GM18520 (cell line): ENCODE results near the gene HIBADH.

Experiments used
- ATAC-seq: cut with Tn5 transposase; IDR thresholded peaks from one replicate; pipeline ENCODE4 v1.9.1; 2021; ENCODE audit not compliant: unreplicated experiment

HIBADH gene

GRCh38 chr7:27551803-27552400, 110.8 kb downstream of the HIBADH start:
- ATAC-seq = no peak

- no peak for ATAC-seq
Measured at GRCh38 chr7:27549606-27550005, 113.1 kb downstream of the HIBADH start.

DNA sequence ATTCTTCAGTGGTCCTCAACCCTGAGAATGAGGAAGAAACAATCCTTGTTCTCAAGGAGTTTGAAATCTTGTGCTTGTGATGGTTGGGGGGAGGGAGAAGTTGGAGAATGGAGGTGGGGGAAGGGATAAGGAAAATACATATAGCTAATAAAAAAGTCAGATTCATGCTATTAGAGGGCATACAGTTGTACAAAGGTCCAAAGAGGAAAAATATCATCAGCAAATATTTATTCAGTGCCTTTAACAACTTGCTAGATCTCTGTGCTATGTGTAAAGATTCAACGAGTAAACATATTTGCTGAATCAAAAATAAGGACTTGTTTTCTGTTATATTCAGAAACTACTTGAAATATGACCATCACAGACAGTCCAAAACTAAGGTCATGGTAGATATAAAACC, 114.4 kb downstream of the HIBADH start:
- no peak for ATAC-seq

DNA sequence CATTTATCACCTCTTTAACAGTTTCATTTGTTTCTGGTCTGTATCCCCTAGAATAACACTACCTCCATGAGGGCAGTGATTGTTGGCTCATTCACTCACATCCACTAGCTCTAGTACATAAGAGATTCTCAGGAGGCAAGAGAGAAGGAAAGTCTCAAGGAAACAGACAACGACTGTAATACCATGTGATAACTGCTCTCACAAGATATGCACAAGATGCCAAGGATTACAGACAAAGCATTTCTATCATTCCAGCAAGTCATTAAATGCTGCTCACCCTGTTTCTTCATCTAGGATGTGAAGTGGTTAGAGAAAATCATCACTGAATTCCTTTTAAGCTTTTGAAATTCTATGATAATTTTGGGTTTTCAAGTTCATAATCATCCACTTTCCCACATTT, 115.3 kb downstream of the HIBADH start:
- no peak for ATAC-seq

GRCh38 chr7:27546610-27547009, 116.1 kb downstream of the HIBADH start:
- no peak for ATAC-seq

DNA sequence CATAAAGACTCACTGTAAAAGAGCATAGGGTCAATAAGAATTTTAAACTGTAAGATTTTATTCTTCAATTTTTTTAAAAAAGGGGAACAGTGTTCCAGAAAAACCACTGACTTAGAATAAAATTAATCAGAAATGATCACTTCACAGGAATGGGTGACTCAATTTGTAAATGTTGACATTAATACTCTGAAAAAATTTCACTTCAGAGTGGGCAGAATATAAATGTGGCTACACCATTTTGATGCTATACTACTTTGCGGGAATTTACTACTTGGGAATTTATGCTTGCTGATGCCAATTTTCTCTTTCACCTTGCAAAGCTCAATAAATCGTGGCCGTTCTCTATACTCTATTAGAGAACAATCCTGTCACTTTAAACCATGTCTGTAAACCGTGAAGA, 126.9 kb downstream of the HIBADH start:
- ATAC-seq = no peak

DNA sequence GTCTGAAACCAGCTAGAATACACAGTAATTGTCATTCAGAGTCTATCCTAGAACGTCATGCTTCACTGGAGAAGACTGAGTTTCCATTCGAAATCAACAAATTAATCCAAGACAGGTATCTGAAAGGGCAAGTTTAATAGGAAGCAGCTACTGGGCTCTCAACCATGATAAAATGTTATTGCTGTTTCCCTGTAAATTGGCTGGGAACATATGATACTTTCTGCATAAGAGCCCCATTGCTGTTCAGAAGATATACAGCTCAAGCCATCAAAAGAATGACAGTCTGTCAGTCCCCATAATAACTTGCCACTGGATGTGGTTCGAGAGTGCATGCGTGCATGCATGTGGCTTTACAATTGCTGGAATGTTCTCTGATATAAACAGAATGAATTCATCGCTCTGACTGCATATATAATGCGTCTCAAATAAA, 129.0 kb downstream of the HIBADH start:
- no peak for ATAC-seq

GRCh38 chr7:27532314-27532713, 130.4 kb downstream of the HIBADH start:
- ATAC-seq = no peak

GRCh38 chr7:27527348-27527714, 135.4 kb downstream of the HIBADH start:
- no peak for ATAC-seq

GRCh38 chr7:27526611-27527347, 135.9 kb downstream of the HIBADH start:
- ATAC-seq = no peak

DNA sequence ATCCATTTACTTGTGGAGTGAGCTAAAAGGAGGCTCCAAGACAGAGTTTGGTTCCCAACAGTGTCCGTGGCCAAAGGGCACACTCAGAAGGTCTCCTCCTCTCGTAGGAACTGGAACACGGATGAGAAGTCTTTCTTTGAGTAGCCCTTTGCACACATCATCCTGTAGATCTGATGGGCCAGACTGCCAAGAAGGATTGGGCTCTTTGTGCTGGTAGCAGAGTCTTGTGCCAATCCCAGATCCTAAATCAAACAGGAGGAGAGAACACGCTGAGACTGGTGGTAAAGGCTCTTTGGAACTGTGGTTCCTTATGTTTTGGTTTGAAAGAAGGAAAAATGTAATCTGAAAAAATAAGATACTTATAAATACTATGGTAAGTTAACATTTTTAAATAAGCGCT, 136.6 kb downstream of the HIBADH start:
- no peak for ATAC-seq

DNA sequence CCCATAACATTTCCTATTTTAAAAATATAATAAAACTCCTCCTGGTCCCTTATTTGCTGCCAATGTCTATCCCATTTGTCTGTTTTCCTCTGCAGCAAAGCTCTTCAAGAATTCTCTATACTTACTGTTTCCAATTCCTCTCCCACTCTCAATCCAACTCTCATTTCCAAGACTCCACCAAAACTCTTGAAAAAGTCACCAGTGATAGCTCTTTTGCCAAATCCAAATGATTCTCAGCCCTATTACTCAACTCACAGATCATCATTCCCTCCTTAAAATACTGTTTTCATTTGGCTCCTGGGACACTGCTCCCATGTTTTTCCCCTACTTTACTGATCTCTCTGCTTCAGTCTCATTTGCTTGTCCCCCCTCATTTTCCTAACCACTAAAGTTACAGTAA, 139.4 kb downstream of the HIBADH start:
- no peak for ATAC-seq

GRCh38 chr7:27522566-27522965, 140.1 kb downstream of the HIBADH start:
- no peak for ATAC-seq

DNA sequence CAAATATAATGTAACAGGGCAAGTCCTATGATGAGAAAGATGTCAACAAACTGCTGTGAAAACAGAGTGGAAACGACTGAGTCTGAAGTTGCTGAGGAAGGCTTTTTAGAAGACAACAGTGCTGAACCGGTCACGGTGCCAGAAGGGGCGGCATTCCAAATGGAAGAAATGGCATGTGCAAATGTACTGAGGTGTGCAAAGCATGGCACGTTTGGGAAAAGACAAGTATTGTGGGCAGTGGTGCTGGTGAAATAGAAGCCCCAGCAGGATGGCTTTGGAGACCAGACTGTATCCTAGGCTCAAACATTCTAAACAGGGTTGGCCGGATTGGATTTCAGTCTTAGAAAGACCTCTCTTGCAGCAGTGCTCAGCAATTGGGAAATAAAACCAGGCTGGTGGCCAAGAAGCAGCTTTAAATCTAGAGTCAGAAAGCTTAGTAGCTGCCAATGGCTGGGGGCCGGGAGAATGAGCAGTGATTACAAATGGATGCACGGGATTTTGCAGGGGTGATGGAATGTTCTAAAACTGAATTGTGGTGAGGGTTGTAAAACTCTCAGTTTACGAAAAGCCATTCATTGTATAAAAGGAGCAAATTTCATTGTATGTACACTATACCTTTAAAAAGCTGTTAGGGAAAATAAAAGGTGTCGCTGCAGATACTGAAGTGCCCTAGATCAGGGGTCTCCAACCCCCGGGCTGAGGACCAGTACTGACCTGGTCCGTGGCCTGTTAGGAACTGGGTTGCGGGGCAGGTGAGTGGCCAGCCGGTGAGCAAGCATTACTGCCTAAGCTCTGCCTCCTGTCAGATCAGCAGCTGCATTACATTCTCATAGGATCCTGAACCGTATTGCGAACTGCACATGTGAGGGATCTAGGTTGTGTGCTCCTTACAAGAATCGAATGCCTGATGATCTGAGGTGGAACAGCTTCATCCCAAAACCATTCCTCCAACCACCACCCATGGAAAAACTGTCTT, 141.6 kb downstream of the HIBADH start:
- no peak for ATAC-seq

DNA sequence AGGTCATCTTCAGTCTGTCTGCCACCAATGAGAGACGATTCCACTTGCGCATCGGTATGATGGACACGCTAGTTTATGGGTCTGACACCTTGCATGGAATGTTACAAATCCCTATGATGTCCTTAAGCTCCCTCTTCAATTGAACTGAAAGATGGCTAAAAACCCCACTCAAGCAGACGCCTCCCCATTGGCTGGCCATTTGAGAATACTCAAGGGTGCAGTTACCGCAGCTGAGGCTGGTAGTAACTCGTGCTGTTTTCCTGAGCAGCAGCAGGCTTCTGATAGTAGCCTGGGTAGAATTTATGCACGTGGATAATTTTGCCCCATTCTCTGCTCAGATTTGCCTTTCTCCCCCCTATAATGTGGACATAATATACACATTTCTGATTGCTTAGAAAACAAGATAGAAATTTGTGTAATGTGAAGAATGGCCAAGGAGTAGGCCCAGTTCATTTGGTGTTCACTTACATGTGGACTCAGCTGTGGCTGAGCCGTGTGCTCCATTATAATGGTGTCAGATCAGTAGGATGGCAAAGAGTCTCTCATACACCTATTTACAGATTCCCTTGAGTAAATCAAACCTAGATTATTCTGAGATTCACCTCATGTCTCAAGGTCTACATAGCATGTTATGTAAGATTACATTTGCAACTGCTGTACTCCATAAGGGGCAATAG, 142.8 kb downstream of the HIBADH start:
- no peak for ATAC-seq

- ATAC-seq = no peak
Measured at GRCh38 chr7:27518561-27519350, 143.9 kb downstream of the HIBADH start.

DNA sequence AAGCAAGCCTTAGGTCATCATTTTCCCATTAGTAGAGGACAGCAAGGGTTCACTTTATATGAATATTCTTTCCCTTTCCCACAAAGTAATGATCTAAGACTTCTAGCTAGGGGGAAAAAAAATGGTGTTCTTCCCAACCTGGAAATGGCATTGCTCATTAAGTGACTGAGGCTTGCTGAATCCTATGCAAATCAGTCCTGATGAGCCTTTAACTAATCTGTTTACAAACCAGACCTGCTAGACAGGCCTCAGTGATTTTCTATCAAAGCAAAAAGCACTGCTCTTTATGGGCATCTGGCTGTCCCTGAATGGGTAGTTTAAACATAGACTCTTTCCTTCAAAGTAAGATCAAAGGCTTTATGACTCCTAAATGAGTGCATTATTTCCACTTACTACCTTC, 146.3 kb downstream of the HIBADH start:
- no peak for ATAC-seq

DNA sequence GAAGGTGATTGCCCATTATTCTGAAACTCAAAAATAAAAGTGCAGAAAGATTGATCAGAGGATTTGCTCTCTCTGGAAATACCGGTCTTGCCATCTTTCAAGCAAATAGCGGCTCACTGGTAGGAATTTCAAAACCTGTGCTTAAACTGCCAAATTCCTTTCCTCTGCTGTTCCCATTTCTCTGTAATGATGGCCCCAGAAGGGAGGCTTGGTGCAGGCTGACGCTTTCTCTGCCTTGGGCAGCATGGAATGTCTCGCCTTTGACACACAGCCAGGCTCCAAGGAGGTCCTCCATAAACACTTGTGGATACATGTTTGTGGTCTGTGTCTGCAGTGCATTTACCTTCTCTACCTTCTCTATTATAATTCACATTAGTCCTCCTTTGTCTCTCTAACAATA, 146.8 kb downstream of the HIBADH start:
- no peak for ATAC-seq

DNA sequence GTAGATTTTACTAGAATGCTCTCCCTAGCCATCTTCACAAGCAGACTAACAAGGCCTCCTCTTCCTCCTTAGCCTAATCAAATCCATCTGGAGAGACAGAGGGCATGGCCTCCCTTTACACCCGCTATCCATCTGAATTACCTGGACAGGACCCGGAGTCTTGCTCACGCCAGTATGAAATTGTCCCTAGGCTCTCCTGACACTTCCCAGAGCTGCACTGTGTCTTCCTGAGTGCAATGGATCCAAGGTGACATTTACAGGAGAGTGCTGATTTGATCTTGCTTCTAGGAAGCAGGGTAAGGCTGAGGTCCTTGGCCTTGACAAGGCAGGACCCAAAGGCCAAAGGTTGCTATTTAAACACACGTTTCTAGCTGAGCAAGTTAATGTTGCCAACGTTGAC, 147.8 kb downstream of the HIBADH start:
- no peak for ATAC-seq

DNA sequence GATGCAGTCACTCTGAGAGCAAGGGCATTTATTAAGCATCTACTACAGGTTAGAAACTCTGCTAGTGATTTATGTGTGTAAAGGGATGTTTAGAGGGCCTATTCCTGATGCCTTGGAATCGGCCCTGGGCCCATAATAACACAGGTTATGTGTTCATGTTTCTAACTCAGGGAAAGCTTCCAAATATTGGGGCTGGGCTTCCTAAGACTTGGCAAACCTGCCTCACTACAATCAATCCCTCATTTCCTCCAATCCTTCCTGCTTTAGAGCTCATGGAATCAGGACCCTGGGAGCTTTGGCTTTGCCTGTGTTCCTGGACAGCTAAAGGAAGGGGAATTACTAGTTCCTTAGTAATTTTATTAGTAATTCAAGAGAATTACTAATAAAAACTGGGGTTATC, 148.8 kb downstream of the HIBADH start:
- ATAC-seq = no peak
